Brain microvascular endothelial cell (primary cell): ENCODE measurements around the gene PTPRJ.

ENCODE experiments used
- DNase-seq: peaks from one replicate; pipeline ENCODE4 v3.0.0-alpha.2; 2020
- H3K27ac ChIP-seq: fragments of 250-450 bp; sonication (Bioruptor Pico); 2 replicates; pipeline ENCODE4 v1.5.1; 2020; ENCODE audit warnings: mild to moderate bottlenecking, moderate library complexity
- H3K27me3 ChIP-seq: fragments of 250-450 bp; sonication (Bioruptor Pico); replicated peaks from 2 replicates; pipeline ENCODE4 v1.5.1; 2020; ENCODE audit warnings: mild to moderate bottlenecking
- H3K36me3 ChIP-seq: fragments of 250-450 bp; sonication (Bioruptor Pico); replicated peaks from 2 replicates; pipeline ENCODE4 v1.5.1; 2020; ENCODE audit warnings: mild to moderate bottlenecking
- H3K4me3 ChIP-seq: 2 replicates; pipeline ENCODE4 v1.5.1; 2011; ENCODE audit warnings: low read depth, mild to moderate bottlenecking, control low read depth, low read length, moderate library complexity
- in situ Hi-C: cut with HindIII; loops from 2 replicates; pipeline ENCODE4 v1.10.0; 2017; ENCODE audit warnings: low sequenced_read_pairs, low pct_ligation_motif_present
- TF ChIP-seq, protein P1 (sequence below): IDR thresholded peaks from 2 replicates; pipeline ENCODE4 v1.5.1; 2011; ENCODE audit warnings: low read depth, mild to moderate bottlenecking, moderate library complexity, low read length, control low read depth, inconsistent platforms; ENCODE audit errors: missing control alignments

PTPRJ gene

DNA sequence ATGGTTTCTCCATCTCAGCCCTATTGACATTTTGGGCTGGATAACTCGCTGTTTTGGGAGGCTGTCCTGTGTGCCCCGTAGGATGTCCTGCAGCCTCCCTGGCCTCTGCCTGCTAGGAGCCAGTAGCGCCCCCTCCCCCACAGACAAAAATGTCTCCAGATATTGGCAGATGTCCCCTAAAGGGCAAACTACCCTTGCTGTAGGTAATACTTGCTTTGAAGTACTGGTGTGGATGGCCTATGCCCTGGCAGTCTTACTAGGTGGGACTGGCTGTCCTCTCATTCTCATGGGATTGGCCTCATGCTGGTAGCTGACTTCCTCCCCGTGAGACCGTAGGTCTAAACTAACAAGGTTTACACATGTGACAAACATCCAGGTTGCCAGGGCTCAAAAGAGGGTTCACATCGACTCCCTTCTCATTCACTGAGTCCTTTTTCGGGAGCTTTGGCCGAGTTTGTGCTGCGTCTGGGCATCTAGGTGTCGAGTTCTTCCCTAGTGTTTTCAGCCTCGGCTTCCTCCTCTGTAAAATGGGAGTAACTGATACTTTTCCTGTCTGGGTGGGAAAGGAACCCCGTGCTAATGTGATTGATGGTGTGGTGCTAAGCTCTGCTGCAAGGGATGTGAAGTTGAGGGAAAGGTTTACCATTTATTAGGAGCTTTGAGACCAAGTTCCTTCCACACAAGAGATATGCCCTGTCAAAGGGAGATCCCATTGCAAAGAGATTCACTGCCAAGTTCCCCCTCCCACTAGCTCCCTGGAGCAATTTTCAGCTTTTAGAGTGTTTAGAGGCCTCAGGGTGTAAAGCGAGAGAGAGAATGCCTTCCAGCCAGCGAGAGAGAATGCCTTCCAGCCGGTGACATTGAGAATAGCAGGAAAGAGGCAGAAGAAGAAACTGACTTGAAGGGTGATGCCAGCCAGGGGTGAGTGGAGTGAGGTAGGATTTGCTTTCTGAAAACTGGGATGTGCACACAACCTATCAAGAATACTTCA is 17.0 kb downstream of the PTPRJ start:
- Histone ChIP-seq H3K36me3 (no peaks in the 10 kb centered on the region), H3K4me3 (no peak overlapping the region), H3K27ac (no peak overlapping the region), H3K27me3 (no peaks in the 10 kb centered on the region)
- in situ Hi-C loops: no loop called here
- TF ChIP-seq, protein P1, sequence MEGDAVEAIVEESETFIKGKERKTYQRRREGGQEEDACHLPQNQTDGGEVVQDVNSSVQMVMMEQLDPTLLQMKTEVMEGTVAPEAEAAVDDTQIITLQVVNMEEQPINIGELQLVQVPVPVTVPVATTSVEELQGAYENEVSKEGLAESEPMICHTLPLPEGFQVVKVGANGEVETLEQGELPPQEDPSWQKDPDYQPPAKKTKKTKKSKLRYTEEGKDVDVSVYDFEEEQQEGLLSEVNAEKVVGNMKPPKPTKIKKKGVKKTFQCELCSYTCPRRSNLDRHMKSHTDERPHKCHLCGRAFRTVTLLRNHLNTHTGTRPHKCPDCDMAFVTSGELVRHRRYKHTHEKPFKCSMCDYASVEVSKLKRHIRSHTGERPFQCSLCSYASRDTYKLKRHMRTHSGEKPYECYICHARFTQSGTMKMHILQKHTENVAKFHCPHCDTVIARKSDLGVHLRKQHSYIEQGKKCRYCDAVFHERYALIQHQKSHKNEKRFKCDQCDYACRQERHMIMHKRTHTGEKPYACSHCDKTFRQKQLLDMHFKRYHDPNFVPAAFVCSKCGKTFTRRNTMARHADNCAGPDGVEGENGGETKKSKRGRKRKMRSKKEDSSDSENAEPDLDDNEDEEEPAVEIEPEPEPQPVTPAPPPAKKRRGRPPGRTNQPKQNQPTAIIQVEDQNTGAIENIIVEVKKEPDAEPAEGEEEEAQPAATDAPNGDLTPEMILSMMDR: no peak
- no peak for DNase-seq

DNA sequence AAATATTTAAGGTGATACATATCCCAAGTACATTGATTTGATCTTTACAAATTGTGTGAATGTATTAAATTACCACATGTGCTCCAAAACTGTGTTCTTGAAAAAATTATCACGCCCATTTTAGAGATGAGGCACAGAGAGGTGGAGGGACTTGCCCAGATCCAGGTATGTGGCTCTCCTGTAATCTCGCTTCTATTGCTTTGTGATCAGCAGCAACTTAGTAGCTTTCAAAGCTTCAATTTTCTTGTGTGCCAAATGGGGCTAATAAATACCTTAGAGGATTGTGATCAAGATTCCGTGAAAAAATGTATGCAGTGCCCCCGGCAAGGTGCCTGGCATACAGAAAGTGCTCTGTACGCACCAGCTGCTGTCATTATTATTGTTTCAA is 18.0 kb downstream of the PTPRJ start:
- DNase-seq: no peak
- in situ Hi-C loops: no loop called here
- TF ChIP-seq, protein P1: no peak
- Histone ChIP-seq H3K4me3 (no peak overlapping the region), H3K27ac (no peak overlapping the region), H3K36me3 (no peaks in the 10 kb centered on the region), H3K27me3 (no peaks in the 10 kb centered on the region)

DNA sequence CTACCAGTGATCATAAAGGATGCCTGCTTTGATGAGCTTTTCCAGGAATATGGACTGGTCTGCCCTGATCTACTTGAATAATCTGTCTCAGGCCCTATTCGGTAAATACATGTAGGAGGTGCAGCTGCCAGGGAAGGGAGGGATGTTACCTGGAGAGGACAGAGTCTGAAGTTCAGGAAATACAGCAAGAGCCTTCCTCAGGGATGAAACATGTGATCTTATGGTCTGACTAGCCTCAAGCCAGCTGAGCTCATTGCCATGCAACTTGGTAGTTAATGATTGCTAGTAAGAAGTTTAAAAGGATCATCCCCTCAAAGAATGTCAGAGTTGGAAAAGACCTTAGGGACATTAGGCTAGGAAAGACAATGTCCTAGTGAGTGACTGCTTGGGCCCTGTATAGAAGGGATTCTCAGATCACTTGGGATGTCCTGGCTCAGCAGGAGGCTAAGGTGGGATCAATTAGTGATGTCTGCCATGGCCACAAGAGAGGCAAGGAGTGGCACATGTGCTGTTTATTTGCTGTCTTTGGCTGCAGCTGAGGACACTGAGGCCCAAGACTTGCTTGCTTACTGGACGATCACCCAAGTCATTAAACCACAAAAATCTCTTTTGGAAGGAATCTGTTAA is 18.5 kb downstream of the PTPRJ start:
- TF ChIP-seq, protein P1: no peak
- Histone ChIP-seq H3K27me3 (no peaks in the 10 kb centered on the region), H3K27ac (no peak overlapping the region), H3K4me3 (no peak overlapping the region), H3K36me3 (no peaks in the 10 kb centered on the region)
- DNase-seq: no peak
- in situ Hi-C loops: no loop called here

DNA sequence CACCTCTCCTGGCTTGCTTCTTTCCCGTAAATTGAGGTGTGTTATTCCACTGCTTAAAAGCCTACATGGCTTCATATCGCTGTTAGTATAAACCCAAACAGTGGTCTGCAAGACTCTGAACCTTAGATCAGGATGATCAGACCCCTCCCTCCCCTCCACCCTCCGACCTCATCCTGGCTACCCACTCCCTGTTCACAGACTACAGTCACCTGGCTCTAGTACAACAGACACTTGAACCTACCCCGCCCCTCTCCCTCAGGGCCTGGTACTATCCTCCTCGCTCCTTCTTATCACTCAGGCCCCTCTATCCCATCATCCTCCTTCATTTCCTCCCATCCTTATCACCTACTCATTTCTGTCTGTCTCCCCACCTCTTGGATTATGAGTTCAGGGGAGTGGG is 20.1 kb downstream of the PTPRJ start:
- H3K27ac ChIP-seq: no peak overlapping the region
- in situ Hi-C loops: no loop called here
- TF ChIP-seq, protein P1: no peak
- no peak for DNase-seq
- H3K4me3 ChIP-seq: no peak overlapping the region
- no peaks in the 10 kb centered on the region for H3K36me3 ChIP-seq
- no peaks in the 10 kb centered on the region for H3K27me3 ChIP-seq

DNA sequence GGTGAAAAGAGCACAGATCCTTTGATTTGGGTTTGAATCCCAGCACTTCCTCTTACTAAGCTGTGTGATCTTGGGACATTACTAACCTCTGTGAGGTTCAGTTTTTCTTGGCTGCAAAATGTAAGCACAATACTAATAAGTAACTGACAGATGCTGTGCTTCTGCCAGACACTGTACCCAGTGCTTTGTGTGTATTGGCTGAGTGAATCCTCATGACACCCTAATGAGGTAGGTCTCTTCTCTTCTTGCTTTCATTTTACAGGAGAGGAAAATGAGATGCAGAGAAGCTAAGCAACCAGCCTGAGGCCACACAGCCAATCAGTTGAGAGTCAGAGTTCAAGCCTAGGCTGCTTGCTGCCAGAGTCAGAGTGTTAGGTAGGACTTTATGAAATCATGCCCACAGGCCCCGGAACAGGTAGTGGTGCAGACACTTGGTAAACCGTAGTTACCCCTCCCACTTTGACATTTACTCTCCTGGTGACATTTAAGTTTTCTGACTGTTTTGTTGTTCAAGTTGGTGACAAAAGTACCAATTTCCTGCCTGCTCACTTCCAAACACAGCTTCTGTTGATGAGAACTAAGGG is 21.2 kb downstream of the PTPRJ start:
- TF ChIP-seq, protein P1: no peak
- H3K4me3 ChIP-seq: no peak overlapping the region
- peak; percentile 75 for DNase-seq
- H3K36me3 ChIP-seq: no peaks in the 10 kb centered on the region
- H3K27me3 ChIP-seq: no peaks in the 10 kb centered on the region
- in situ Hi-C loops: no loop called here
- H3K27ac ChIP-seq: peak overlapping the region; percentile 20
